Stimulated activated CD8-positive, alpha-beta memory T cell treated with anti-CD3 and anti-CD28 coated beads, Interleukin-4, amount 100 ng/mL, for 48 hours (primary cell): ENCODE data around the gene RHOV.
A peak's percentile ranks its signal among the peaks of the same experiment; 100 is the strongest.

ENCODE experiments used
- DNase-seq: peaks from one replicate; pipeline ENCODE4 v3.0.0-alpha.2; 2020

The RHOV gene

DNA sequence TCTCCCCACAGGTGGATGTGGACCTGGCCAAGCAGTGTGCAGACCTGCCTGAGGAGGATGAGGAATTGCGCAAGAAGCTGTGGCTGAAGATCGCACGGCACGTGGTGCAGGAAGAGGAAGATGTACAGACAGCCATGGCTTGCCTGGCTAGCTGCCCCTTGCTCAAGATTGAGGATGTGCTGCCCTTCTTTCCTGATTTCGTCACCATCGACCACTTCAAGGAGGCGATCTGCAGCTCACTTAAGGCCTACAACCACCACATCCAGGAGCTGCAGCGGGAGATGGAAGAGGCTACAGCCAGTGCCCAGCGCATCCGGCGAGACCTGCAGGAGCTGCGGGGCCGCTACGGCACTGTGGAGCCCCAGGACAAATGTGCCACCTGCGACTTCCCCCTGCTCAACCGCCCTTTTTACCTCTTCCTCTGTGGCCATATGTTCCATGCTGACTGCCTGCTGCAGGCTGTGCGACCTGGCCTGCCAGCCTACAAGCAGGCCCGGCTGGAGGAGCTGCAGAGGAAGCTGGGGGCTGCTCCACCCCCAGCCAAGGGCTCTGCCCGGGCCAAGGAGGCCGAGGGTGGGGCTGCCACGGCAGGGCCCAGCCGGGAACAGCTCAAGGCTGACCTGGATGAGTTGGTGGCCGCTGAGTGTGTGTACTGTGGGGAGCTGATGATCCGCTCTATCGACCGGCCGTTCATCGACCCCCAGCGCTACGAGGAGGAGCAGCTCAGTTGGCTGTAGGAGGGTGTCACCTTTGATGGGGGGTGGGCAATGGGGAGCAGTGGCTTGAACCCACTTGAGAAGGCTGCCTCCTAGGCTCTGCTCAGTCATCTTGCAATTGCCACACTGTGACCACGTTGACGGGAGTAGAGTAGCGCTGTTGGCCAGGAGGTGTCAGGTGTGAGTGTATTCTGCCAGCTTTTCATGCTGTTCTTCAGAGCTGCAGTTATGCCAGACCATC lies 28.8 kb upstream of the RHOV start:
- no peak for DNase-seq

DNA sequence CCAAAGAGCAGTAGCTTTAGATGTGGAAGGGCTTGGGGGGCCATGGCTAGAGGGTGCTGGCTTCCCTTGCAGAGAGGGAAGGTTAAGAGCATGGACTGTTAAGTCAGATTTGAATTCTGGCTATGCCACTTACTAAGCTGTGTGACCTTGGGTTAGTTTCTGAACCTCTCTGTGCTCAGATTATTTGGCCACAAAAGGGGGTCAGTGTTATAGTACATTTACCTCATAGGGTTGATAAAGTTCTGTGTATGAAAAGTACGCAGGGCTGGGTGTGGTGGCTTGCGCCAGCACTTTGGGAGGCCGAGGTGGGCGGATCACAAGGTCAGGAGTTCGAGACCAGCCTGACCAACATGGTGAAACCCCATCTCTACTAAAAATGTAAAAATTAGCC lies 27.0 kb upstream of the RHOV start:
- DNase-seq: no peak

DNA sequence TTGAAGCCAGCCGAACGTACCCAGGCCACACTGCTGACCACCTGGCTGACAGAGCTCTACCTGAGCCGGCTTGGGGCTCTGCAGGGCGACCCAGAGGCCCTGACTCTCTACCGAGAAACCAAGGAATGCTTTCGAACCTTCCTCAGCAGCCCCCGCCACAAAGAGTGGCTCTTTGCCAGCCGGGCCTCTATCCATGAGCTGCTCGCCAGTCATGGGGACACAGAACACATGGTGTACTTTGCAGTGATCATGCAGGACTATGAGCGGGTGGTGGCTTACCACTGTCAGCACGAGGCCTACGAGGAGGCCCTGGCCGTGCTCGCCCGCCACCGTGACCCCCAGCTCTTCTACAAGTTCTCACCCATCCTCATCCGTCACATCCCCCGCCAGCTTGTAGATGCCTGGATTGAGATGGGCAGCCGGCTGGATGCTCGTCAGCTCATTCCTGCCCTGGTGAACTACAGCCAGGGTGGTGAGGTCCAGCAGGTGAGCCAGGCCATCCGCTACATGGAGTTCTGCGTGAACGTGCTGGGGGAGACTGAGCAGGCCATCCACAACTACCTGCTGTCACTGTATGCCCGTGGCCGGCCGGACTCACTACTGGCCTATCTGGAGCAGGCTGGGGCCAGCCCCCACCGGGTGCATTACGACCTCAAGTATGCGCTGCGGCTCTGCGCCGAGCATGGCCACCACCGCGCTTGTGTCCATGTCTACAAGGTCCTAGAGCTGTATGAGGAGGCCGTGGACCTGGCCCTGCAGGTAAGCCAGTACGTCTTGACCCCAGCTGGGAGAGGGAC lies 26.4 kb upstream of the RHOV start:
- DNase-seq: no peak

DNA sequence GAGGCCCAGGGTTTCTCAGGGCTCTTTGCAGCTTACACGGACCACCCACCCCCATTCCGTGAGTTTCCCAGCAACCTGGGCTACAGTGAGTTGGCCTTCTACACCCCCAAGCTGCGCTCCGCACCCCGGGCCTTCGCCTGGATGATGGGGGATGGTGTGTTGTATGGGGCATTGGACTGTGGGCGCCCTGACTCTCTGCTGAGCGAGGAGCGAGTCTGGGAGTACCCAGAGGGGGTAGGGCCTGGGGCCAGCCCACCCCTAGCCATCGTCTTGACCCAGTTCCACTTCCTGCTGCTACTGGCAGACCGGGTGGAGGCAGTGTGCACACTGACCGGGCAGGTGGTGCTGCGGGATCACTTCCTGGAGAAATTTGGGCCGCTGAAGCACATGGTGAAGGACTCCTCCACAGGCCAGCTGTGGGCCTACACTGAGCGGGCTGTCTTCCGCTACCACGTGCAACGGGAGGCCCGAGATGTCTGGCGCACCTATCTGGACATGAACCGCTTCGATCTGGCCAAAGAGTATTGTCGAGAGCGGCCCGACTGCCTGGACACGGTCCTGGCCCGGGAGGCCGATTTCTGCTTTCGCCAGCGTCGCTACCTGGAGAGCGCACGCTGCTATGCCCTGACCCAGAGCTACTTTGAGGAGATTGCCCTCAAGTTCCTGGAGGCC lies 25.6 kb upstream of the RHOV start:
- no peak for DNase-seq

DNA sequence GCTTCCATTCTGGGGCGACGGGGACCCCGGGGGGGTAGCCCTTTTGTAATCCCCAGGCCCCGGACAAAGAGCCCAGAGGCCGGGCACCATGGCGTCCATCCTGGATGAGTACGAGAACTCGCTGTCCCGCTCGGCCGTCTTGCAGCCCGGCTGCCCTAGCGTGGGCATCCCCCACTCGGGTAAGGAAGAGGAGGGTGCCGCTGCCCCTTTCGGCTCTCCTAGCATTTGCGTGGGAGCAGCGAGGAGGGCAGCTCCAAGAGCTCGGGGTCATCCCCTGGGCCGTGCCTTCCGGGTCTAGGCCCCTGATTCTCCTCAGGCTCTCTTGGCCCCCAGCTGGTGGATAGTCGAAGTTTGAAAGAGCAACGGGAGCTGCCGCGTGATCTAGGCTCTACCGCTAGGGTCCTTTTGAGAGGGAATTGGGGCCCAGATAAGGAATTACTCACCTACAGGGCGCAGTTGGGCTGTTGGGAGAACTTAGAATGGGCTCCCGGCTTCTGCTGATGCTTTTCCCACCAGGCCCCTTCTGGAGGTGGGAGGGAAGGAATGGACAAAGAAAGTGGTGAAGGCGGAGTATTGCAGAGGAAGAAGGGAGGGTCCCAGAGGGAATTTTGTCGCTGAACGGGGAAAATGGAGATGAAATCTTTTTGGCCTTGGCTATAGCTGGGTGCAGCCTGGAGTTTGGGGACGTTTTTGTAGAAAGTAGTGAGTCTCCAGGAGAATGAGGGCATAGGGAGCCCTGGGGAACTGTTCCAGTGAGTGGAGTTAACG lies 20.8 kb upstream of the RHOV start:
- DNase-seq: peak; percentile 71

DNA sequence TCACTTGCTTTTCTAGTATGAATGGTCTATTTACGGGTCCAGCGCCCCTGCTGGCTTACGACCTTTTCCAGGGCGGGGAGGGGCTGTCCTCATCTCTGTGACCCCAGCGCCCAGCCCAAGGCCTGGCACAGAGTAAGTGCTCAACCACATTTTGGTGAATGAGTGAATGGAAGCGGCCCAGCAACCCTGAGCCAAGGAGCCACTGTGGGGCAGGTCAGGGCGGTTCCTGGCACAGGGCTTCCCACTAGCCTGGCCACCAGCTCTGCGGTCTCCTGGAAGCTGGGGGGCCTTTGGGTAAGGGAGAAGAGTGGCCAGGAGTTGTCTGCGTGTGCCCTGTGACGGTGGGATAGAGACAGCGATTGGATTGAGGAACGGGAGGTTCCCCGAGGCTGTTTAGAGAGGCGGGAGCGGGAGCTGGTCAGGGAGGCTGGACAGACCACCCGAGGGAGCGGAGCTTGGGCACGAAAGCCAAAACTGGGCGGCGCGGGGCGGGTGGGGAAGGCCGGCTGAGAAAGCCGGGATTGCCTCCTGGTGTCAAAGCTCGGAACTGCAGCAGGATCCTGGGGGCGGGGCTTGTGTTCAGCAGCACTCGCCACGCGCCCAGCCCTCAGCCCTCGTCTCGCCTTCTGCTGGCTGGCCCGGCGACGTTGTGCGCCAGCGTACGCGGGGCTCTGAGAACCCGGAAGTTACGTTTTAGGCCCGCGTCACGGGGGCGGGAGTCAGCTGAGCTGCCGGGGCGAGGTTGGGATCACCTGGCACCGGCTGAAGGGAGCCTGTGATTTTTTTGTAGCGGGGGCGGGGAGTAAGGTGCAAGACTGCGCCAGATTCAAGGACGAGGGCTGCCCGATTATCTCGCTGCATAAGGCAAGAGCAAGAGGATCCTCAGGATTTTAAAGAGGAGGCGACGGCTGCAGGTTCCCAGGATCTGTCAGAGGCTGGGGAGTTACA lies 20.0 kb upstream of the RHOV start, which contains the start of gene VPS18:
VPS18 (plus strand) TSS at position 718 of the 948 bp plus-strand sequence. CDS start 319 bp downstream, outside the sequence.
- peak; percentile 100 for DNase-seq

DNA sequence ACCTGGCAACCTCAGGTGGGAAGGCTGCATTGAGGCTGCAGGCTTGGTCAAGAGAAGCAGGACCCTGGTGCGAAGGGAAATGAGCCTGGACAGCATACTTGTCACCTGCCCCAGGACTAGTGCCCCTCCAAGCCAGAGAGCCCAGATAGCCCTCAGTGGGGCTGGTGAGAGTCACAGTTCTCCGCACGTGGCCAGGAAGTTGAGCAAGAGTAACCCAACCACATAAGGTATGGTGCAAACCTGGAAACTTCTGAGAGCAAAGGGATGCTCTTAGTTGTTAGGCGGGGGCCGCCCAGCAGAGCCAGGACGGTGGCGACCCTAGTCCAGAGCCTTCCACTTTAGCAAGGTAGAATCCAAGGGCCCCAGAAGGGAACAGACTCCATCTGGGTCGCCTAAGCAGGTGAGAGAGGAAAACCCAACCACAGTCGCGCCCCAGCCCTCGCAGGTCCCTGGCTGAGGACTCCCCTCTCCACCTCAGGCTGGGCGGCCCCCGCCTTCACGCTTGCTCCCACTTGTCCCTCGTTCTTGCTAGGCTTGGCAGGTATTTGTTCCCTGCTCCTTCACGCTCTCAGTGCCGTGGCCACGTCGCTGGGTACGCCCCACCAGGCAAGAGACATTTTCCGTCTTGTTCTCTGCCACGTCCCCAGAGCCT lies 19.1 kb upstream of the RHOV start:
- DNase-seq: no peak

DNA sequence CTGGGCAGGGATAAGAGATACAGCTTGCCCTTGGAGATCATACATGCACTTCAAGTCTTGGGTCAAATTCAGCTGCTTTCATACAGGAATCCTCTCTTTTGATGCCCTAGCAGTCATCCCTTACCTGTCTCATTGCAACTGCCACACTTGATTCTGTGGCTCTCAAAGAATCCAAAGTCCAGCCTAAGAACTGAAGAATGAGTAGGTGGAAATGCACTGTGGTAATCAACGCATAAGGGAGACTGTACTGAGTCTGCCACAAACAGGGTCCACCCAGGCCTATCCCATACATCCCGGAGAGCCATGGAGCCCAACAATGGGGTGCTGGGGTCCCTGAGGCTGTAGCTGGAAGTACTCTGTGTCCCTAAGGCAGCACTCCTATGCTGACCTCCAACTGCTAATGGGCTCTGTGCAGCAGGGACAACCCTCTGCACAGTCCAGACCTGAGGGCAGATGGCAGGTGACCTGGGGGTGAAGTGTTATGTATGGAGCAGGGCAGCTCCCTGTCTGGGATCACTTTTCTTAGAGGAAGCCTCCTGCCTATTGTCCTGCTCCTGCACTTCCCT lies 18.5 kb upstream of the RHOV start:
- DNase-seq: no peak

DNA sequence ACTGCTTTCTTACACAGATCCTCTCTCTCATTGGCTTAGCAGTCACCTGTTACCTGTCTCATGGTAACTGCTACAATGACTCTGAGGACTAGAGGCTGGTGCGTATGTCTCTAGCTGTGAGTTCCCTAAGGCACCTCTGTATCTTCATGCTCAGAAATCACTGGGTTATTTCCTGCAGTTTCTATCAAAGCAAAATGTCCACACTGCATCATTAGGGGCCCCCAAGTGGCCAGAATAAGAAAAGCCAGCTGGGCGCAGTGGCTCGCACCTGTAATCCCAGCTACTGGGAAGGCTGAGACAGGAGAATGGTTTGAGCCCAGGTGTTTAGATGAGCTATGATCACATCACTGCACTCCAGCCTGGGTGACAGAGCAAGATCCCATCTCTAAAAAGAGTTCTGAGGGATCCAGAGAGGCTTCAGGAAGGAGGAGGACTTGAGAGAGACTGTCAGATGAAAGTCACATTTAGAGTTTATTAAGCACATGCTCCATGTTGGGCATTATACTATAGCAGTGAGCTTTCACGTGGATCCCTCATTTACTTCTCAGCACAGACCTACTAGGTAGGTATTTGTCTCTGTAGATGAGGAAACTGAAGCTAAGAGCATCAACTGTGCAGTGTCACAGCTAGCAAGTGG lies 17.9 kb upstream of the RHOV start:
- peak; percentile 42 for DNase-seq

DNA sequence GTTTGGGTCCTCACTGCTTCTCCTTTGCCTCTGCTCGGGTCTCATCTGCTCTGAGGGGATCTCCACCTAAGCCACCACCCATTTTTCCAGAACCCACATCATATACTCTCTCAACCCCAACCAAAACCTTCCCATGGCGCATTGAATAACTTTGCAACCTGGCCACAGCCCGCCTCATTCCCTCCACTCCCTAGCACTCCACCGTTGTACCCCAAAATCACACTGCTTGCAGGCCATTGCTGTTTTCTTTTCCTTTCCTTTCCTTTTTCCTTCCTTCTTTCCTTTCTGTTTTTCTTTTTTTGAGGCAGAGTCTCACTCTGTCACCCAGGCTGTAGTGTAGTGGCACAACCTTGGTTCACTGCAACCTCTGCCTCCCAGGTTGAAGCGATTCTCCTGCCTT lies 17.1 kb upstream of the RHOV start:
- DNase-seq: no peak

DNA sequence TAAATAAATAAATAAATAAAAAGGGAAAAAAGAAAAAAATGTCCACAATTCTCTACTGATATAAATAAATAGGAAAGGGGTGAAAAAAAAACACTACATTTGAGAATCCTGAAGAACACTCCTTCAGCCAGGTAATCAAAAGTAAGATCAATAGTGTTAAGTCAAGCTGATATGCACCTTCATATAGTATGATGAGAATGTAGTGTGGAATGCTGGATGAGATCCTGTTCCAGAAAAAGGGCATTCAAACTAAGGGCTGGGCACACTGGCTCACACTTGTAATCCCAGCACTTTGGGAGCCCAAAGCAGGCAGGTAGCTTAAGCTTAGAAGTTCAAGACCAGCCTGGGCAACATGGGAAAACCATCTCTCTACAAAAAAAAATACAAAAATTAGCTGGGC lies 15.1 kb upstream of the RHOV start:
- no peak for DNase-seq

DNA sequence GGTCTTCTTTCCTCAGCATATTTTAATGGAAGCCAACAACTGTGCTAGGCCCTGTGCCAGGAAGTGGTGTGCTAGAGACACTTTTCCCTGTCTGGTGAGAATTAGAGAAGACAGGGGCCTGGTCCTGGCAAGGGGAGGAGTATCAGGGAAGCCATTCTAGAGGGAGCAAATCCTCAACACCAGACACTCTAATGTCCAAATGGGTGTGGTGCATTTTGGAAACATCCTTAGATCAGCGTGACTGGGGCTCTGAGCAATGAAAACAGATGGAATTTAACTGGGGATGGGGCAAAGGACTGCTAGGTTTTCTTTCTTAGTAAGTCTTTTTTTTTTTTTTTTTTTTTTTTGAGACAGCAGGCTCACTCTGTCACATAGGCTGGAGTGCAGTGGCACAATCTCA lies 12.6 kb upstream of the RHOV start:
- no peak for DNase-seq

DNA sequence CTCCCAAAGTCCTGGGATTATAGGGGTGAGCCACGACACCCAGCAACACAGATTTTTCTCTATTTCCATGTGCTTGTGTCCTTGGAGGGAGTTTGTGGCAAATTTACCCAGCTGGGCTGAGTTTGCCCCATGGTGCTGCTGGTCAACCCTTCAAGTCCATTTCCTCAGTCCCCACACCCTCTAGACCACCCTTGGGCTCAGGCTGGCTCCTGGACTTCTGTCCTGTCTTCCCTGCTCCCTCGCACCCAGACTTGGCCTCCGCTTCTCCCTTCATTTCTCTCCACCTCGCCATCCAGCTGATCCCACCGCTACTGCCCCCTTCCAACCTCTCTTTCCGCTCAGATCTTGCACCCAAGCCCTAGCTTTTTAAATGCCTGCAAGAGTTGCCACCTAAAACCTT lies 7.3 kb upstream of the RHOV start:
- DNase-seq: no peak

DNA sequence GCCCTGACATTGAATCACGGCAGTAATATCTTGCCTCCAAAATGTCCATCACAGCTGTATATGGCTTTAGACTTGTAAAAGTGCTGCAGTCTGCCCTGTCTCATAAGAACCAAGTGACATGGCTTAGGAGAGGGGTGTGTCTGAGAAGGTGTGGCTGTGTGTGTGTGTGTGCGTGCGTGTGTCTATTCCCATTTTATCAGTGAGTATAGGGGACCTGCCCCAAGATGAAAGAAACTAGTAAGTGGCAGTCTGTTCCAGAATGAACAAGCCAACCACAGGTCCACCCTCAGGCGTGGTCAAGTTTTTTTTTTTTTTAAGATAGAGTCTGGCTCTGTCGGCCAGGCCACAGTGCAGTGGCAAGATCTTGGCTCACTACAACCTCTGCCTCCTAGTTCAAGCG lies 5.6 kb upstream of the RHOV start:
- no peak for DNase-seq

DNA sequence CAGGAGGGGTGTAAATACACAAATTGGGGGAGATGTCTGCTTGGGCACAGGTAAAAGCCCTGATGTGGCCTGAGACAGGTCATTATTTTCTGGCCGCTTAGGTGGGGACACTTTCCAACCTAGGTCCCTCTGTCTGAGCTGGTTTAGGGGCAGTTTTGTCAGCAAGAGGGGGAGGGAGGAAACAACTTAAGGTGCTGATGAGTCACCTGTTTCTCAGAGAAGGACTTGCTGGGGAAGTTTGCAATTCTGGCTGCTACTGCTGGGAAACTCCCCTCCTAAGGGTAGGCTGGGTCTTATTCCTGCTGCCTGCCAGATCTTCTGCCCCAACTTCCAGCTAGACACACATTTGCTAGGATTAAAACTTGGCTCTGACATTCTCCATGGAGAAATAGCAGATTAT lies 4.8 kb upstream of the RHOV start:
- no peak for DNase-seq

DNA sequence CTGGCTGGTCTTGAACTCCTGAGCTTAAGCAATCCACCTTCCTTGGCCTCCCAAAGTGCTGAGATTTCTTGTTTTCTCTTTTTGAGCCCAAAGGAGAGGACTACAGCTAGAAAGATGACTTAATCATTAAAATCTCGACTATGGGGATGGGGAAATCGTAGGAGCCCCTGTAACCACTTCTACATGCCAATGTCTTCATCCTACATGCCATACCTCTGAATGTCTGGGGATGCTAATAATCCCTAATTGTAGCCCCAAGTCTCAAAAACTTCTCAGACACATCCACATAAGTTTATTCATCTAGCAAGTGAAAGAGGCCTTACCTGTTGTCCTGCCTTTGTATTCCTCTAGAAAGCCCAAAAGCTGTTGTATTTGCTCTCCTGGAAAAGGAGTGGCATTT lies 3.7 kb upstream of the RHOV start:
- DNase-seq: no peak

DNA sequence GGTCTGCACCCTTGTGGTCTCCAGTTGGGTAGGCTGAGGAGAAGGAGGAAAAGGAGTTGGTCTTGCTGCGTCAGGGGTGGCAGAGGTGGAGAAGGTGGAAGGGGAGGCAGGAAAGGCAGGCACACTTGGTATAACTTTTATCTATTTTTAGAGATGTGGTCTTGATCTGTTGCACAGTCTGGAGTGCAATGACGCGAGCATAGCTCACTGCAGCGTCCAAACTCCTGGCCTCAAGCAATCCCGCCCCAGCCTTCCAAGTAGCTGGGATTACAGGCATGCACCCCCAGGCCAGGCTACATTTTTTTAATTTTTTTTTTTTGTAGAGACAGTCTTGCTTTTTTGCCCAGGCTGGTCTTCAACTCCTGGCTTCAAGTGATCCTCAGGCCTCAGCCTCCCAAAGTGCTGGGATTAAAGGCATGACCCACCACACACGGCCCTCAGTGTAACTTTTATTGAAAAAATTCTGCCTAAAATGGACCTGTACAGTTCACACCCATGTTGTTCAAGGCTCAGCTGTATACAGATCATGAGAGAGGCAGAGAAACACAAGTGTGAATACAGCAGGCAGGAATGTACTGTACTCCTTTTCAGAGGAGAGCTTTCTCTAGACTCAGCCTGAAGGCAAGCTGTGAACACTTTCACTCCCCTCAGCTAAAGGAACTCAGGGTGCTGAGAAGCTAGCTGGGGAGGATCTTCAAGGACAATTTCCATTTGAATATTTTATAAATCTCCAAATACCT lies 2.1 kb upstream of the RHOV start:
- DNase-seq: no peak

DNA sequence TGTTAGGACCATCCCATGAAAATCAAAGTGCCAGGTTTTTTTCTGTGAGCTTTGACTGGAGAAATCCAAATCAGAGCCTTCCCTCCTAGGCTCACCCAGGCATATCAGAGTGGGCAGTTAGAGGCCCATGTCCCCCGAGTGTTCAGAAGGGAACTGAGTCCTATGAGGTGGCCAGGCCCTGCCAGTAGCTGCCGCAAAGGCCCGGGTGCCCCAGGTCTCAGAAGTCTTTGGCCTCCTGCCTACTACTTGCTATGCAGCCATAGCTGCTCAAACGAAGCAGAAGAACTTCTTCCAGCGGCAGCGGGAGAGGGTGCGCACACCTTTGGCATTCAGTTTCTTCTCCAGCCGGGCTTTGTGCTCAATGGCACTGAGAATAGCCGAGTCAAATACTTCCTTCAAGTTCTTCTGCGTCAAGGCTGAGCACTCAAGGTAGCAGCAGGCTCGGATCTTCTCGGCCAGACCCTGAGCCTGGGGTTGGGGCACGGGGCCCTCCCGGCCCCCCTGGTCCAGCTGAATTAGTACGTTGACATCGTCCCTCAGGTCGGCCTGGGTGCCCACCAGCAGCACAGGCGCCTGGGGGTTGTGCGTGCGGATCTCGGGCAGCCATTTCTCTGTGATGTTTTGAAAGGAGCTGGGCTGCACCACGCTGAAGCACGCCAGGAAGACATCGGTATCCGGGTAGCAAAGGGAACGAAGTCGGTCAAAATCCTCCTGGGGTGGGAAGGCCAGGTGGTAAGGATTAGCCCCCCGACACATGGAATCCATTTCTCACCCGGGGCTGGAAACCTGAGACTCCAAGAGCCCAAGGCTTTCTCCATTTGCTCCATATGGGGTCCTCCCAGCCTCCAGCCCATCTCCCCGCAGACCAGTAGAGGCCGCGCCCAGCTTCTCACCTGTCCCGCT lies 992 bp downstream of the RHOV start:
- no peak for DNase-seq
